Measurements from ENCODE around the gene ANKRD10.

ANKRD10 gene

DNA sequence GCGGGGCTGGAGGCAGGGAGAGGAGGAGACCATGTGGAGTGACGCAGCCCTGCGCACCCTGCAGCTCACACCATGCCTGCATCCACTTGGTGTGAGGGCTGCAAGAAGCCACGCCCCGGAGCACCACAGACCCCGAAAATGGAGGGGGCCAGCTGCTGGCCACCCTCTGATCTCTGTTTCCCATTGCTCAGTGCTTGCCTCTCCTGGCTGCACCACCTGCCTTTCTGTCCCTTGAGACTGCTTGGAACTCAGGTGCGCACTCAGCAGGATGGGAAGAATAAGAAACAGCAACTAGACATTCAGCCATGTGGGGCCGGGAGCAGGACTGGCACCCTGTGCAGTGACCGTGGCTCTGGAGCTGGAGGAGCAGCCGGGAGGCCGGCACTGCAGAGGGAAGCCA is 64.0 kb downstream of the ANKRD10 start:
- no peak for DNase-seq (ENCODE audit: extremely low read depth, insufficient read length)
- Histone ChIP-seq H3K36me3 (ENCODE audit: control insufficient read depth, insufficient read depth, low read length) (no peaks in the 10 kb centered on the region), H3K27me3 (replicated peaks; ENCODE audit: control insufficient read depth, insufficient read depth, low read length) (no peaks in the 10 kb centered on the region; the same call in none of the 2 replicates), H3K4me3 (replicated peaks; ENCODE audit: low read depth, low read length) (no peak overlapping the region)
- TF ChIP-seq, protein P1, sequence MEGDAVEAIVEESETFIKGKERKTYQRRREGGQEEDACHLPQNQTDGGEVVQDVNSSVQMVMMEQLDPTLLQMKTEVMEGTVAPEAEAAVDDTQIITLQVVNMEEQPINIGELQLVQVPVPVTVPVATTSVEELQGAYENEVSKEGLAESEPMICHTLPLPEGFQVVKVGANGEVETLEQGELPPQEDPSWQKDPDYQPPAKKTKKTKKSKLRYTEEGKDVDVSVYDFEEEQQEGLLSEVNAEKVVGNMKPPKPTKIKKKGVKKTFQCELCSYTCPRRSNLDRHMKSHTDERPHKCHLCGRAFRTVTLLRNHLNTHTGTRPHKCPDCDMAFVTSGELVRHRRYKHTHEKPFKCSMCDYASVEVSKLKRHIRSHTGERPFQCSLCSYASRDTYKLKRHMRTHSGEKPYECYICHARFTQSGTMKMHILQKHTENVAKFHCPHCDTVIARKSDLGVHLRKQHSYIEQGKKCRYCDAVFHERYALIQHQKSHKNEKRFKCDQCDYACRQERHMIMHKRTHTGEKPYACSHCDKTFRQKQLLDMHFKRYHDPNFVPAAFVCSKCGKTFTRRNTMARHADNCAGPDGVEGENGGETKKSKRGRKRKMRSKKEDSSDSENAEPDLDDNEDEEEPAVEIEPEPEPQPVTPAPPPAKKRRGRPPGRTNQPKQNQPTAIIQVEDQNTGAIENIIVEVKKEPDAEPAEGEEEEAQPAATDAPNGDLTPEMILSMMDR (IDR thresholded peaks at IDR 0.05; ENCODE audit: insufficient read depth, low read length, poor library complexity, severe bottlenecking): no peak

- no peak for DNase-seq (ENCODE audit: extremely low read depth, insufficient read length)
- no peaks in the 10 kb centered on the region; the same call in none of the 2 replicates for H3K27me3 ChIP-seq (replicated peaks; ENCODE audit: control insufficient read depth, insufficient read depth, low read length)
- H3K4me3 ChIP-seq (replicated peaks; ENCODE audit: low read depth, low read length): no peak overlapping the region
- no peaks in the 10 kb centered on the region for H3K36me3 ChIP-seq (ENCODE audit: control insufficient read depth, insufficient read depth, low read length)
- TF ChIP-seq, protein P1 (IDR thresholded peaks at IDR 0.05; ENCODE audit: insufficient read depth, low read length, poor library complexity, severe bottlenecking): no peak
Observed at GRCh38 chr13:110850006-110850405, 64.9 kb downstream of the ANKRD10 start.

DNA sequence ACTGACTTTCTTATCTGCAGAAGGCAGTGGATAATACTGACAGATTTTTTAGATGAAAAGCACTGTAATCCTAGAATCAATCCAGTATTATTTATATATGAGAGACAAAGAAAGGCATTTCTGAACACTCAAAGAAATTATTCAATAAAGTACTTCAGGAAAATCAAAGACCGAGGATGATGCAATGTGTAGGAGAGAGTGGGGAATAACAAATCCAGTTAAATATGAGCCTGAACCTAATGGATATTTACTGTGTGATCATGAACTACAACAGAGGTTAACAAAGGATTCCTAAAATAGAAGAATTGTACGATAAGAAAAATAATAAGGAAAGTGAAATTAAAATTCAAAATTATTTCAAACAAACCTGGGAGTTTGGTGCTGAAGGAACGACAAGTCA is 69.3 kb downstream of the ANKRD10 start:
- DNase-seq (ENCODE audit: extremely low read depth, insufficient read length): no peak
- TF ChIP-seq, protein P1 (IDR thresholded peaks at IDR 0.05; ENCODE audit: insufficient read depth, low read length, poor library complexity, severe bottlenecking): no peak
- Histone ChIP-seq H3K36me3 (ENCODE audit: control insufficient read depth, insufficient read depth, low read length) (no peaks in the 10 kb centered on the region), H3K4me3 (replicated peaks; ENCODE audit: low read depth, low read length) (no peak overlapping the region), H3K27me3 (replicated peaks; ENCODE audit: control insufficient read depth, insufficient read depth, low read length) (peaks cover 2% of the 10 kb centered on the region)

GRCh38 chr13:110841846-110842245 is 73.0 kb downstream of the ANKRD10 start:
- H3K4me3 ChIP-seq (replicated peaks; ENCODE audit: low read depth, low read length): no peak overlapping the region
- TF ChIP-seq, protein P1 (IDR thresholded peaks at IDR 0.05; ENCODE audit: insufficient read depth, low read length, poor library complexity, severe bottlenecking): no peak
- DNase-seq (ENCODE audit: extremely low read depth, insufficient read length): no peak
- H3K36me3 ChIP-seq (ENCODE audit: control insufficient read depth, insufficient read depth, low read length): no peaks in the 10 kb centered on the region
- peaks cover 2% of the 10 kb centered on the region; the same call in 1 of the 2 replicates for H3K27me3 ChIP-seq (replicated peaks; ENCODE audit: control insufficient read depth, insufficient read depth, low read length)

DNA sequence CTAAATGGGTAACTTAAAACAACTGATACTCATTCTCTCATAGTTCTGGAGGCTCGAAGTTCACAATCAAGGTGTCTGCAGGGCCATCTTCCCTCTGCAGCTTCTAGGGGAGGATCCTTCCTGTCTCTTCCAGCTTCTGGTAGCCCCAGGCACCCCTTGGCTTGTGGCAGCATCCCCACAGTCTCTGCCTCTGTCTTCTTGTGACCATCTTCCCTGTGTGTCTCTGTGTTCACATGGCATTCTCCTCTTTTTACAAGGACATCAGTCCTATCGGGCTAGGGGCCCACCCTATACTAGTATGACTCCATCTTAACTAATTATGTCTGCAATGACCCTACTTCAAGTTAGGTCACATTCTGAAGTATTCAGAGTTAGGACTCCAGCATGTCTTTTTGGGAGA is 73.5 kb downstream of the ANKRD10 start:
- TF ChIP-seq, protein P1 (IDR thresholded peaks at IDR 0.05; ENCODE audit: insufficient read depth, low read length, poor library complexity, severe bottlenecking): no peak
- peaks cover 2% of the 10 kb centered on the region; the same call in 1 of the 2 replicates for H3K27me3 ChIP-seq (replicated peaks; ENCODE audit: control insufficient read depth, insufficient read depth, low read length)
- H3K36me3 ChIP-seq (ENCODE audit: control insufficient read depth, insufficient read depth, low read length): no peaks in the 10 kb centered on the region
- DNase-seq (ENCODE audit: extremely low read depth, insufficient read length): no peak
- no peak overlapping the region for H3K4me3 ChIP-seq (replicated peaks; ENCODE audit: low read depth, low read length)
